HEK293 (cell line): ENCODE results near the gene KDM3B.
A peak's percentile ranks its signal among the peaks of the same experiment; 100 is the strongest.

Experiments used
- BCL11B ChIP-seq: fragments of 450-650 bp; formaldehyde crosslinking; IDR thresholded peaks from 2 replicates; pipeline ENCODE4 v1.5.1; 2016; ENCODE audit warnings: low read depth, missing biosample characterization, missing genetic modification characterization
- FEZF1 ChIP-seq: fragments of 450-650 bp; formaldehyde crosslinking; IDR thresholded peaks from 2 replicates; pipeline ENCODE4 v1.5.1; 2016; ENCODE audit warnings: missing biosample characterization, missing genetic modification characterization
- KLF10 ChIP-seq: fragments of 450-650 bp; IDR thresholded peaks from 2 replicates; pipeline ENCODE4 v1.5.1; 2018; ENCODE audit warnings: missing biosample characterization, mild to moderate bottlenecking, missing genetic modification characterization
- KLF7 ChIP-seq: fragments of 450-650 bp; formaldehyde crosslinking; IDR thresholded peaks from 2 replicates; pipeline ENCODE4 v1.5.1; 2016; ENCODE audit warnings: missing biosample characterization, missing genetic modification characterization, borderline replicate concordance
- PRDM1 ChIP-seq: fragments of 450-650 bp; formaldehyde crosslinking; IDR thresholded peaks from 2 replicates; pipeline ENCODE4; 2016; ENCODE audit warnings: missing biosample characterization, missing genetic modification characterization
- ZBTB48 ChIP-seq: fragments of 450-650 bp; formaldehyde crosslinking; IDR thresholded peaks from 2 replicates; pipeline ENCODE4 v1.5.1; 2016; ENCODE audit warnings: missing biosample characterization, missing genetic modification characterization
- ZEB2 ChIP-seq: fragments of 450-650 bp; formaldehyde crosslinking; IDR thresholded peaks from 2 replicates; pipeline ENCODE4 v1.5.1; 2016; ENCODE audit warnings: missing biosample characterization, missing genetic modification characterization
- ZFHX2 ChIP-seq: fragments of 450-650 bp; formaldehyde crosslinking; conservative IDR thresholded peaks from 2 replicates; pipeline ENCODE4 v1.5.1; 2016; ENCODE audit warnings: missing biosample characterization, missing genetic modification characterization
- ZFP41 ChIP-seq: fragments of 450-650 bp; formaldehyde crosslinking; IDR thresholded peaks from 2 replicates; pipeline ENCODE4 v1.5.1; 2016; ENCODE audit warnings: missing biosample characterization, missing genetic modification characterization, borderline replicate concordance
- ZNF112 ChIP-seq: fragments of 450-650 bp; formaldehyde crosslinking; IDR thresholded peaks from 2 replicates; pipeline ENCODE4 v1.5.0; 2017; ENCODE audit warnings: missing biosample characterization, missing genetic modification characterization
- ZNF132 ChIP-seq: fragments of 450-650 bp; formaldehyde crosslinking; IDR thresholded peaks from 2 replicates; pipeline ENCODE4 v1.5.1; 2017; ENCODE audit warnings: missing biosample characterization, missing genetic modification characterization, borderline replicate concordance
- ZNF138 ChIP-seq: fragments of 450-650 bp; formaldehyde crosslinking; IDR thresholded peaks from 2 replicates; pipeline ENCODE4 v1.5.1; 2016; ENCODE audit warnings: missing biosample characterization, missing genetic modification characterization, borderline replicate concordance
- ZNF140 ChIP-seq: fragments of 450-650 bp; formaldehyde crosslinking; IDR thresholded peaks from 2 replicates; pipeline ENCODE4 v1.5.1; 2016; ENCODE audit warnings: missing biosample characterization, missing genetic modification characterization
- ZNF202 ChIP-seq: fragments of 450-650 bp; formaldehyde crosslinking; IDR thresholded peaks from 2 replicates; pipeline ENCODE4 v1.5.1; 2016; ENCODE audit warnings: missing biosample characterization, missing genetic modification characterization, borderline replicate concordance
- ZNF274 ChIP-seq, 2 experiments: fragments of 200-500 bp in 1 of 2; fragments of 450-650 bp in 1 of 2; sonication (Bioruptor generic) in 1 of 2; formaldehyde crosslinking in 1 of 2; IDR thresholded peaks; 2 replicates each; pipeline versions ENCODE4 v1.5.1 to v1.6.1; 2014 to 2016; ENCODE audit warnings: borderline replicate concordance in 1 of 2, inconsistent platforms in 1 of 2, low read length in 1 of 2, missing biosample characterization in 1 of 2, missing genetic modification characterization in 1 of 2
- ZNF302 ChIP-seq: fragments of 450-650 bp; formaldehyde crosslinking; IDR thresholded peaks from 2 replicates; pipeline ENCODE4 v1.5.1; 2016; ENCODE audit warnings: missing biosample characterization, missing genetic modification characterization, low read depth
- ZNF366 ChIP-seq: fragments of 450-650 bp; formaldehyde crosslinking; conservative IDR thresholded peaks from 2 replicates; pipeline ENCODE4 v1.5.1; 2016; ENCODE audit warnings: missing biosample characterization, missing genetic modification characterization
- ZNF394 ChIP-seq: fragments of 450-650 bp; formaldehyde crosslinking; IDR thresholded peaks from 2 replicates; pipeline ENCODE4 v1.5.1; 2016; ENCODE audit warnings: missing biosample characterization, missing genetic modification characterization, mild to moderate bottlenecking, moderate library complexity, borderline replicate concordance
- ZNF416 ChIP-seq: fragments of 450-650 bp; formaldehyde crosslinking; IDR thresholded peaks from 2 replicates; pipeline ENCODE4 v1.5.1; 2016; ENCODE audit warnings: missing biosample characterization, missing genetic modification characterization
- ZNF473 ChIP-seq: fragments of 450-650 bp; formaldehyde crosslinking; IDR thresholded peaks from 2 replicates; pipeline ENCODE4 v1.5.1; 2017; ENCODE audit warnings: missing biosample characterization, missing genetic modification characterization
- ZNF501 ChIP-seq: fragments of 450-650 bp; formaldehyde crosslinking; IDR thresholded peaks from 2 replicates; pipeline ENCODE4 v1.5.1; 2016; ENCODE audit warnings: missing biosample characterization, missing genetic modification characterization
- ZNF548 ChIP-seq: fragments of 450-650 bp; formaldehyde crosslinking; IDR thresholded peaks from 2 replicates; pipeline ENCODE4 v1.5.1; 2016; ENCODE audit warnings: missing biosample characterization, missing genetic modification characterization
- ZNF596 ChIP-seq: fragments of 450-650 bp; IDR thresholded peaks from 2 replicates; pipeline ENCODE4 v1.5.0; 2018; ENCODE audit warnings: missing biosample characterization, mild to moderate bottlenecking, missing genetic modification characterization, moderate library complexity
- ZNF623 ChIP-seq: fragments of 450-650 bp; formaldehyde crosslinking; IDR thresholded peaks from 2 replicates; pipeline ENCODE4 v1.5.1; 2016; ENCODE audit warnings: missing biosample characterization, missing genetic modification characterization
- ZNF830 ChIP-seq: fragments of 450-650 bp; IDR thresholded peaks from 2 replicates; pipeline ENCODE4 v1.5.0; 2018; ENCODE audit warnings: missing biosample characterization, missing genetic modification characterization, low read depth, mild to moderate bottlenecking, moderate library complexity
- TF ChIP-seq, protein P1 (sequence below): fragments of 450-650 bp; IDR thresholded peaks from 2 replicates; pipeline ENCODE4 v1.5.1; 2018; ENCODE audit warnings: missing biosample characterization, missing genetic modification characterization
- TF ChIP-seq, protein P2 (sequence below): fragments of 450-650 bp; formaldehyde crosslinking; IDR thresholded peaks from 2 replicates; pipeline ENCODE4 v1.5.1; 2016; ENCODE audit warnings: missing biosample characterization, missing genetic modification characterization
- TF ChIP-seq, protein P3 (sequence below): fragments of 450-650 bp; formaldehyde crosslinking; IDR thresholded peaks from 2 replicates; pipeline ENCODE4 v1.5.1; 2017; ENCODE audit warnings: missing biosample characterization, missing genetic modification characterization
- TF ChIP-seq, protein P4 (sequence below): fragments of 450-650 bp; formaldehyde crosslinking; IDR thresholded peaks from 2 replicates; pipeline ENCODE4 v1.5.1; 2016; ENCODE audit warnings: missing biosample characterization, missing genetic modification characterization
- TF ChIP-seq, protein P5 (sequence below): fragments of 450-650 bp; formaldehyde crosslinking; IDR thresholded peaks from 2 replicates; pipeline ENCODE4 v1.5.1; 2016; ENCODE audit warnings: missing biosample characterization, missing genetic modification characterization, borderline replicate concordance
- TF ChIP-seq, protein P6 (sequence below): fragments of 450-650 bp; formaldehyde crosslinking; IDR thresholded peaks from 2 replicates; pipeline ENCODE4 v1.5.1; 2016; ENCODE audit warnings: missing biosample characterization, missing genetic modification characterization

The KDM3B gene

DNA sequence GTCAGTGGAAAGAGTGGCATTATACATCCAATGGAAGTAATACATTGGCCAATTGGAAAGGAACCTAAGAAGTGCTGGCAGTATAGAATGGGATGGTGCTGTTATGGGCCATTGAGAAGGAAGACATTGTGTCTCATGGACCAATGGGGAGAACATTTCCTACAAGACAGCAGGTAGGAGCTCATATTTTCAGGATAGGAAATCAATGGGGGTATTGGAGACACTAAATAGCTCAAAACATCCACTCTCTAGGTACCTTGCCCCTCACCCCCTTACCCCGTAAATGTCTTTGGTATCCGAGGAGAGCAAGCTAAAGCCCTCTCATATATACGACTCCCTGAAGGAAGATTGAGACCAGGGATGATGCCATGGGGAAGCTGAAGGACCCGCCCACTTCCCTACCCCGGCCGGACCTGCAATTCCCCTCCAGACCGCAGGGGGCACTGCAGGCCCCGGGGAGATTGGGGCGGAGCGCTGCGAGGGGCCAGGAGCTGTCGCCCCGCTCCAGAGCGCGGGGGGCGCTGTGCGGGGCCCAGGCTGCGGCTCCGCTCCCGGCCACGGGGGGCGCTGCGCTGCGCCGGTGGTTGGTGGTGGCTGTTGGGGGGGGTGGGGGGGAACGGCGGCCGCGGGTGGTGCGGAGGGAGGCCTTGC is at the start of gene KDM3B (continued):
- TF ChIP-seq, protein P1, sequence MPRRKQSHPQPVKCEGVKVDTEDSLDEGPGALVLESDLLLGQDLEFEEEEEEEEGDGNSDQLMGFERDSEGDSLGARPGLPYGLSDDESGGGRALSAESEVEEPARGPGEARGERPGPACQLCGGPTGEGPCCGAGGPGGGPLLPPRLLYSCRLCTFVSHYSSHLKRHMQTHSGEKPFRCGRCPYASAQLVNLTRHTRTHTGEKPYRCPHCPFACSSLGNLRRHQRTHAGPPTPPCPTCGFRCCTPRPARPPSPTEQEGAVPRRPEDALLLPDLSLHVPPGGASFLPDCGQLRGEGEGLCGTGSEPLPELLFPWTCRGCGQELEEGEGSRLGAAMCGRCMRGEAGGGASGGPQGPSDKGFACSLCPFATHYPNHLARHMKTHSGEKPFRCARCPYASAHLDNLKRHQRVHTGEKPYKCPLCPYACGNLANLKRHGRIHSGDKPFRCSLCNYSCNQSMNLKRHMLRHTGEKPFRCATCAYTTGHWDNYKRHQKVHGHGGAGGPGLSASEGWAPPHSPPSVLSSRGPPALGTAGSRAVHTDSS (tag by site-specific recombination) = 0 out of 2 replicates have a peak, but pooled peaks have one; percentile 18
- TF ChIP-seq ZNF112 = no peak
- no peak for TF ChIP-seq ZFP41 (tag by site-specific recombination)
- TF ChIP-seq ZNF596 = peak; percentile 59
- no peak for TF ChIP-seq ZNF366 (tag by site-specific recombination)
- TF ChIP-seq ZNF202 (tag by site-specific recombination) = 0 out of 2 replicates have a peak, but pooled peaks have one; percentile 36
- TF ChIP-seq, protein P2, sequence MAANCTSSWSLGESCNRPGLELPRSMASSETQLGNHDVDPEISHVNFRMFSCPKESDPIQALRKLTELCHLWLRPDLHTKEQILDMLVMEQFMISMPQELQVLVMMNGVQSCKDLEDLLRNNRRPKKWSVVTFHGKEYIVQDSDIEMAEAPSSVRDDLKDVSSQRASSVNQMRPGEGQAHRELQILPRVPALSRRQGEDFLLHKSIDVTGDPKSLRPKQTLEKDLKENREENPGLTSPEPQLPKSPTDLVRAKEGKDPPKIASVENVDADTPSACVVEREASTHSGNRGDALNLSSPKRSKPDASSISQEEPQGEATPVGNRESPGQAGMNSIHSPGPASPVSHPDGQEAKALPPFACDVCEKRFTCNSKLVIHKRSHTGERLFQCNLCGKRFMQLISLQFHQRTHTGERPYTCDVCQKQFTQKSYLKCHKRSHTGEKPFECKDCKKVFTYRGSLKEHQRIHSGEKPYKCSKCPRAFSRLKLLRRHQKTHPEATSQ (tag by site-specific recombination) = 0 out of 2 replicates have a peak, but pooled peaks have one; percentile 15
- TF ChIP-seq, protein P3, sequence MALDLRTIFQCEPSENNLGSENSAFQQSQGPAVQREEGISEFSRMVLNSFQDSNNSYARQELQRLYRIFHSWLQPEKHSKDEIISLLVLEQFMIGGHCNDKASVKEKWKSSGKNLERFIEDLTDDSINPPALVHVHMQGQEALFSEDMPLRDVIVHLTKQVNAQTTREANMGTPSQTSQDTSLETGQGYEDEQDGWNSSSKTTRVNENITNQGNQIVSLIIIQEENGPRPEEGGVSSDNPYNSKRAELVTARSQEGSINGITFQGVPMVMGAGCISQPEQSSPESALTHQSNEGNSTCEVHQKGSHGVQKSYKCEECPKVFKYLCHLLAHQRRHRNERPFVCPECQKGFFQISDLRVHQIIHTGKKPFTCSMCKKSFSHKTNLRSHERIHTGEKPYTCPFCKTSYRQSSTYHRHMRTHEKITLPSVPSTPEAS (tag by site-specific recombination) = no peak
- TF ChIP-seq ZNF394 (tag by site-specific recombination) = peak; percentile 47; the same call in 1 of the 2 replicates
- TF ChIP-seq, protein P4, sequence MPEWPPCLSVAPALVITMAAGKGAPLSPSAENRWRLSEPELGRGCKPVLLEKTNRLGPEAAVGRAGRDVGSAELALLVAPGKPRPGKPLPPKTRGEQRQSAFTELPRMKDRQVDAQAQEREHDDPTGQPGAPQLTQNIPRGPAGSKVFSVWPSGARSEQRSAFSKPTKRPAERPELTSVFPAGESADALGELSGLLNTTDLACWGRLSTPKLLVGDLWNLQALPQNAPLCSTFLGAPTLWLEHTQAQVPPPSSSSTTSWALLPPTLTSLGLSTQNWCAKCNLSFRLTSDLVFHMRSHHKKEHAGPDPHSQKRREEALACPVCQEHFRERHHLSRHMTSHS (tag by site-specific recombination) = no peak
- TF ChIP-seq, protein P5, sequence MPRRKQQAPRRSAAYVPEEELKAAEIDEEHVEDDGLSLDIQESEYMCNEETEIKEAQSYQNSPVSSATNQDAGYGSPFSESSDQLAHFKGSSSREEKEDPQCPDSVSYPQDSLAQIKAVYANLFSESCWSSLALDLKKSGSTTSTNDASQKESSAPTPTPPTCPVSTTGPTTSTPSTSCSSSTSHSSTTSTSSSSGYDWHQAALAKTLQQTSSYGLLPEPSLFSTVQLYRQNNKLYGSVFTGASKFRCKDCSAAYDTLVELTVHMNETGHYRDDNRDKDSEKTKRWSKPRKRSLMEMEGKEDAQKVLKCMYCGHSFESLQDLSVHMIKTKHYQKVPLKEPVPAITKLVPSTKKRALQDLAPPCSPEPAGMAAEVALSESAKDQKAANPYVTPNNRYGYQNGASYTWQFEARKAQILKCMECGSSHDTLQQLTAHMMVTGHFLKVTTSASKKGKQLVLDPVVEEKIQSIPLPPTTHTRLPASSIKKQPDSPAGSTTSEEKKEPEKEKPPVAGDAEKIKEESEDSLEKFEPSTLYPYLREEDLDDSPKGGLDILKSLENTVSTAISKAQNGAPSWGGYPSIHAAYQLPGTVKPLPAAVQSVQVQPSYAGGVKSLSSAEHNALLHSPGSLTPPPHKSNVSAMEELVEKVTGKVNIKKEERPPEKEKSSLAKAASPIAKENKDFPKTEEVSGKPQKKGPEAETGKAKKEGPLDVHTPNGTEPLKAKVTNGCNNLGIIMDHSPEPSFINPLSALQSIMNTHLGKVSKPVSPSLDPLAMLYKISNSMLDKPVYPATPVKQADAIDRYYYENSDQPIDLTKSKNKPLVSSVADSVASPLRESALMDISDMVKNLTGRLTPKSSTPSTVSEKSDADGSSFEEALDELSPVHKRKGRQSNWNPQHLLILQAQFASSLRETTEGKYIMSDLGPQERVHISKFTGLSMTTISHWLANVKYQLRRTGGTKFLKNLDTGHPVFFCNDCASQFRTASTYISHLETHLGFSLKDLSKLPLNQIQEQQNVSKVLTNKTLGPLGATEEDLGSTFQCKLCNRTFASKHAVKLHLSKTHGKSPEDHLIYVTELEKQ (tag by site-specific recombination) = no peak
- TF ChIP-seq KLF10 = peak; percentile 56
- TF ChIP-seq PRDM1 (tag by site-specific recombination) = no peak
- TF ChIP-seq ZNF830 (tag by site-specific recombination) = no peak
- no peak for TF ChIP-seq ZNF548 (tag by site-specific recombination)
- no peak for TF ChIP-seq ZNF302 (tag by site-specific recombination)
- no peak for TF ChIP-seq ZNF416 (tag by site-specific recombination)
- peak; percentile 85 for TF ChIP-seq KLF7 (tag by site-specific recombination)
- TF ChIP-seq ZEB2 (tag by site-specific recombination) = peak; percentile 72
- TF ChIP-seq ZNF501 = peak; percentile 60; the same call in 1 of the 2 replicates
- TF ChIP-seq ZNF473 (tag by site-specific recombination) = no peak
- peak; percentile 84 for TF ChIP-seq ZBTB48 (tag by site-specific recombination)
- TF ChIP-seq ZNF132 (tag by site-specific recombination) = no peak
- no peak for TF ChIP-seq ZNF274 (IDR thresholded peaks at IDR 0.05; ENCODE audit: low read length)
- no peak for TF ChIP-seq ZNF274 (tag by site-specific recombination; IDR thresholded peaks at IDR 0.05; ENCODE audit: borderline replicate concordance)
- no peak for TF ChIP-seq FEZF1 (tag by site-specific recombination)
- TF ChIP-seq, protein P6, sequence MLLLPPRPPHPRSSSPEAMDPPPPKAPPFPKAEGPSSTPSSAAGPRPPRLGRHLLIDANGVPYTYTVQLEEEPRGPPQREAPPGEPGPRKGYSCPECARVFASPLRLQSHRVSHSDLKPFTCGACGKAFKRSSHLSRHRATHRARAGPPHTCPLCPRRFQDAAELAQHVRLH = peak; percentile 92
- no peak for TF ChIP-seq ZNF138 (tag by site-specific recombination)
- TF ChIP-seq ZNF140 (tag by site-specific recombination) = no peak
- TF ChIP-seq ZNF623 (tag by site-specific recombination) = no peak
- TF ChIP-seq ZFHX2 (tag by site-specific recombination) = peak; percentile 43
- TF ChIP-seq BCL11B = no peak
